SK-N-MC (cell line): ENCODE measurements around the gene SOCS7.

Experiments used
- DNase-seq: peaks from one replicate; pipeline ENCODE4 v3.0.0-alpha.2; 2011; ENCODE audit warnings: low read depth, low spot score
- H3K27ac ChIP-seq: fragments of 200-600 bp; sonication (generic); 2 replicates; pipeline ENCODE4 v1.5.1; 2016; ENCODE audit warnings: mixed run types
- H3K36me3 ChIP-seq: fragments of 200-600 bp; sonication (generic); 2 replicates; pipeline ENCODE4 v1.6.1; 2017; ENCODE audit warnings: antibody characterized with exemption, low read length, mixed read lengths; ENCODE audit not compliant: insufficient read depth
- H3K4me3 ChIP-seq: fragments of 200-600 bp; sonication (generic); 2 replicates; pipeline ENCODE4 v1.5.1; 2016
- H3K9ac ChIP-seq: fragments of 200-600 bp; sonication (generic); 2 replicates; pipeline ENCODE4 v1.8.0; 2017; ENCODE audit warnings: mixed run types, mixed read lengths; ENCODE audit not compliant: insufficient read length
- H3K9me3 ChIP-seq: fragments of 200-600 bp; sonication (generic); 2 replicates; pipeline ENCODE4 v1.6.1; 2017; ENCODE audit warnings: low read depth, mild to moderate bottlenecking, antibody characterized with exemption, low read length, moderate library complexity, mixed read lengths
- EZH2 ChIP-seq: fragments of 200-600 bp; sonication (generic); IDR thresholded peaks from one replicate; pipeline ENCODE4 v1.6.1; 2017; ENCODE audit warnings: antibody characterized with exemption
- FOXP2 ChIP-seq: optimal IDR thresholded peaks from 2 replicates; pipeline ENCODE3; 2011; ENCODE audit warnings: mild to moderate bottlenecking, moderate library complexity; ENCODE audit not compliant: insufficient read depth; ENCODE audit errors: extremely low read length, control extremely low read depth
- POLR2AphosphoS5 ChIP-seq: IDR thresholded peaks from 2 replicates; pipeline ENCODE4 v1.6.1; 2012; ENCODE audit warnings: mild to moderate bottlenecking, low read depth, low read length, borderline replicate concordance

The SOCS7 gene

GRCh38 chr17:38325221-38325851 is 26.3 kb upstream of the SOCS7 start:
- Histone ChIP-seq H3K36me3 (peaks cover 16% of the 10 kb centered on the region), H3K27ac (0 out of 2 replicates have a peak overlapping the region, but pooled peaks have one; percentile 4), H3K9me3 (no peaks in the 10 kb centered on the region), H3K9ac (no peak overlapping the region), H3K4me3 (no peak overlapping the region)
- no peak for DNase-seq
- TF ChIP-seq POLR2AphosphoS5 (no peak), EZH2 (no peak), FOXP2 (no peak)

GRCh38 chr17:38326996-38327792 is 24.4 kb upstream of the SOCS7 start:
- Histone ChIP-seq H3K9me3 (no peaks in the 10 kb centered on the region), H3K9ac (no peak overlapping the region), H3K27ac (no peak overlapping the region), H3K4me3 (no peak overlapping the region), H3K36me3 (peaks cover 16% of the 10 kb centered on the region)
- no peak for DNase-seq
- TF ChIP-seq POLR2AphosphoS5 (no peak; the same call in 1 of the 2 replicates), EZH2 (no peak), FOXP2 (no peak)

DNA sequence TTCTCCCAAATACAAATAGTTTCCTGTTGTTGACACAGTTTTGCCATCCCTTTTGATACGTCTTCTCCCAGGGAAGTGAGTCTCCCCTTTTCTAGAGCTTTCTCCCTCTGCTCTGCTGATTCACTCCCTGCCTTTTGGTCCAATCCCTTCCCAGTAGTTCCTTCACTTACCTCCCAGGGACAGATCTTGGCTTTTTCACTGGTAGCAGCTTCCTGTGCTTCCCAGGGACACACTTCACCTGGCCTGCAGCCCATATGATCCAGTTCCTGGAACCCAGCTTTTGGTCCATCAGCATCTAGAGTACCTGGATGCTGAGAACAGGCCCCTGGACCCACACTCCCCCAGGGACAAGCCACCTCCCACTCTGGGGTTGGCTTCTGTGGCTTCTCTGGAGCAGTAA is 23.7 kb upstream of the SOCS7 start:
- no peak for TF ChIP-seq FOXP2
- TF ChIP-seq EZH2: no peak
- TF ChIP-seq POLR2AphosphoS5: no peak
- no peak overlapping the region for H3K9ac ChIP-seq

DNA sequence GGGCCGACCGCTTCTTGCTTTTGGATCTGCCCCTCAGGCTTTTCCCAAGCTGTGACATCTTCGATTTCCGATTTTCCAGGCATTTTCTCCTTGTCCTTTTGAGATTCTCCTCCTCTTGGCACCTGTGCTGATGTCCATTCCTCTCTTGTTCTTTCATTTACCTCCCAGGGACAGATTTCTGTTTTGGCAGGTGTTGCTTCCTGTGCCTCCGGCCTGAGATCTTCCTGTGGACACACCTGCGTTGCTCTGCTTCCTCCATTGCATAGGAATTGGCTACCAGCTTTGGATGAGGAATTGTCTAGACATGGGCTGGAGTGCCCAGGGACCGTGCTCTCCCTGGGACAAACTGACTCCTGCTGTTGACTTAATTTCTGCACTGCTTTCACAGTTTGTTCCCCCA is 23.0 kb upstream of the SOCS7 start:
- no peak overlapping the region for H3K4me3 ChIP-seq
- TF ChIP-seq EZH2 (no peak), FOXP2 (no peak), POLR2AphosphoS5 (no peak)
- H3K36me3 ChIP-seq: peaks cover 3% of the 10 kb centered on the region; the same call in 1 of the 2 replicates
- H3K9me3 ChIP-seq: no peaks in the 10 kb centered on the region
- DNase-seq: no peak
- H3K27ac ChIP-seq: no peak overlapping the region
- no peak overlapping the region for H3K9ac ChIP-seq

More for the DNA sequence above, 23.7 kb upstream of the SOCS7 start:
- no peak for DNase-seq
- no peak overlapping the region for H3K4me3 ChIP-seq
- no peak overlapping the region for H3K27ac ChIP-seq
- H3K9me3 ChIP-seq: no peaks in the 10 kb centered on the region
- H3K36me3 ChIP-seq: peaks cover 10% of the 10 kb centered on the region

GRCh38 chr17:38329284-38329683 is 22.4 kb upstream of the SOCS7 start:
- Histone ChIP-seq H3K36me3 (no peaks in the 10 kb centered on the region), H3K27ac (no peak overlapping the region), H3K9me3 (no peaks in the 10 kb centered on the region), H3K4me3 (no peak overlapping the region), H3K9ac (no peak overlapping the region)
- DNase-seq: no peak
- TF ChIP-seq FOXP2: no peak
- no peak for TF ChIP-seq POLR2AphosphoS5
- TF ChIP-seq EZH2: no peak

DNA sequence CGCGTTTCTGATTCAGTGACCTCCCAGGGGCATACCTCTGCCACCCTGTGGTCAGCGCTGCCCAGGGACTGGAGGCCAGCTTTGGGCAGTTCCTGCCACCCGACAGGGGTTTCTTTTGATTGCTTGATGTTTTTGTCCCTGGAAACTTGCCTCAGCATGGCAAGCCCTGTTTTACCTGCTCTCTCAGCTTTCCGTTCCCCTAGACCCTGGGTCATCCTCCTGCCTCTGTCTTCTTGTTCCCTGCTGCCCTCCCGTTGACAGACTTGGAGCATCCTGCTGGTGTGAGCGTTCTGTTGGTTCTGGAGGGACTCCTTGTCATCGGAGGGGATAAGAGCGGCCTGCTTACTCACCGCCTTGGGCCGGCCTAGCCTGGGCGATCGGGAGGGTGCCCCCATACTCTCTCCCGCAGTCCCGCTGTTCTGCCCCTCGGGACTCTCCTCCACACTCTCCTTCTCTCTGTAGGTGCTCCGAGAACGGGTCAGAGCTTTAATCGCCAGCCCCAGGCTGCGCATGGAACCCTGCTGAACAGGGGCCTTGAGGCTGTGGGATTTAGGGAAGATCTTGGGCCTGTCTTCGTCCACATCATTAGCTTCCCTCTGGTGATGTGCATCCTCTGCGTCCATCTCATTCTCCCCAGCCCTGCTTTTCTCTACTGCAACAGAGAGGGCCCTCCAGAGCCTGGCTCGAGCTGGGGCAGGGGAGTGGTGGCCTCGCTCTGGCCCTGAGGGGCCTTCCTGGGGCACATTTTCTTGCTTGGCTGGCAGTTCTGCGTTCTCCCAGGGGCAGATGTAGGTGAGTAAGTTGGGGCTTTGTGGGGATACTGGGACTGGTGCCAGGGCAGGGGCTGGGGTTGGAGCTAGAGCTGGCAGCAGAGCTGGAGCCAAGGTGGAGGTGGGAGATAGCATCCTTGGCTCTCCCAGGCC is 21.6 kb upstream of the SOCS7 start:
- H3K9ac ChIP-seq: no peak overlapping the region
- no peaks in the 10 kb centered on the region for H3K9me3 ChIP-seq
- H3K27ac ChIP-seq: no peak overlapping the region
- no peak overlapping the region for H3K4me3 ChIP-seq
- no peaks in the 10 kb centered on the region for H3K36me3 ChIP-seq
- no peak for TF ChIP-seq EZH2
- TF ChIP-seq POLR2AphosphoS5: no peak
- no peak for TF ChIP-seq FOXP2
- no peak for DNase-seq

GRCh38 chr17:38330941-38331411 is 20.7 kb upstream of the SOCS7 start:
- no peaks in the 10 kb centered on the region for H3K36me3 ChIP-seq
- H3K4me3 ChIP-seq: no peak overlapping the region
- H3K9me3 ChIP-seq: no peaks in the 10 kb centered on the region
- no peak overlapping the region for H3K27ac ChIP-seq
- TF ChIP-seq FOXP2 (no peak), EZH2 (no peak), POLR2AphosphoS5 (no peak)
- no peak for DNase-seq
- H3K9ac ChIP-seq: no peak overlapping the region

DNA sequence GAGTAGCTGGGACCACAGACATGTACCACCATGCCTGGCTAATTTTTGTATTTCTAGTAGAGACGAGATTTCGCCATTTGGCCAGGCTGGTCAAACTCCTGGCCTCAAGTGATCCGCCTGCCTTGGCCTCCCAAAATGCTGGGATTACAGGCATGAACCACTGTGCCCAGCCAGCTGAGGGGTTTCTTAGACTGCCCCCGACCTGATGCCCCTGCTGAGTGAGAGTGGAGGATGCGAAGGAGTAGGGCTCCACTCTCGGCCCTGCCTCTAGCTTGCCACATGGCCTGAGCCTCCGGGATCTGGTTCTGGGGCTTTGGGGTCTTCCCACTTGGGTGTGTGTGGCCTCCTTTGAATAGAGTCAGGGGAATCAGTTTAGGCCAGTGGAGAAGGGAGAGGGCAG is 18.9 kb upstream of the SOCS7 start:
- Histone ChIP-seq H3K9ac (no peak overlapping the region), H3K4me3 (no peak overlapping the region), H3K36me3 (no peaks in the 10 kb centered on the region), H3K27ac (no peak overlapping the region), H3K9me3 (no peaks in the 10 kb centered on the region)
- no peak for TF ChIP-seq POLR2AphosphoS5
- TF ChIP-seq EZH2: no peak
- no peak for TF ChIP-seq FOXP2
- no peak for DNase-seq
